ENCODE data around the gene AP1G2. TPM values are rescaled to one million over a fixed set of nuclear protein-coding genes. Genes with fewer than 3 reads are reported as not detected.

Gene AP1G2
- total RNA-seq, 1 experiment from 2014 or later = 160 TPM

DNA sequence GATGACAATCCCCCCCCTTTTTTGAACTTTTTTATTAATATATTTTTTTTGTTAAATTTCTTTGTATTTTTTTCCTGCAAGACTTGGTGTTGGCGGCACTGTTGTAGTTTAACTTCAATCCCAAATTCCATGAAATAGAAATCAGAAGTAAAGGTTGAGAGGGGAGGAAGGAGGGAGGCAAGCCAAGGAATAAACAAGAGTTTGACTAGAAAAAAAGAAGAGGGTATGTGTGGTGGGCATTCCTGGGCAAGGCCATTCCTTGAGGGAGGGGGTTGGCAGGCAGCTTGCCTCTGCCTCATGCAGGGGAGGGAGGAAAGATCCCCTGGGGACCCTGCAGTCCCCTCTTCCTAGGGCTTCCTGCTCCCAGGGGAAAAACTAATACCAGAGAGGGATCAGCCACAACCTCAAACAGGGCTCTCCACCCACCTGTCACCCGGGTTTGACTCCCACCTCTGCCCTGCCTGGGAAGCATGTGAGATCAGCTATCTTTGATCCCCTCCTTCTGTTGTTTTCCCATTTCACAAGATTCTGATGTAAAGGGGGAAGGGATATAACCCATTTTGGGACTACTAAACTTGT lies 519 bp upstream of the AP1G2 start:
- peaks cover 9% of the 10 kb centered on the region; the same call in 1 of the 2 replicates for H3K4me1 ChIP-seq
- TSS peak; percentile 62 for BruUV-seq (replicated peaks)
- CTCF ChIA-PET = interaction anchor here (0.6 kb wide), 1 partner anchor 343 kb away, joined by 3 read pairs; no protein-coding TSS in a partner anchor

DNA sequence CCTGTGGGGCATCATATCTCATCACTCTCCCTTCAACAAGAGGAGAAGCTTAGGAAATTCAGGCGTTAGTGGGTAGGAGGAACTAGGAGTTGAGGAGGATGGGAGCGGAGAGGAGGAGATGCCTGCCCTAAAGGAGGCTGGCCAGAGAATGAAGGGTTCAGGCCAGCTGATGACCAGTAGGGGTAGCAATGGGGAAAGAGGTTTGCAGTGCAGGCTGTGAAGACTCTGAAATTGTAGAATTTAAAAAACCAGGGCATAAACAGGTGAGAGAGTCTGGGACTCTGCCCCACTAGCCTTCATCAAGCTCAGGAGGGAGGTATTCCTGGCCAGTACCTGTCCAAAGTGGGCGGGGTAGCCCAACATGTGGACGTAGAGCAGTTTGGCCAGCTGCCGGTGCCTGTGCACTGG lies 809 bp downstream of the AP1G2 start:
- ChIA-PET POLR2A (interaction anchor here (0.6 kb wide), 1 partner anchor 600 kb away, joined by 3 read pairs; no protein-coding TSS in a partner anchor), CTCF (interaction anchor here (1.0 kb wide), 1 partner anchor 22 kb away, joined by 7 read pairs; no protein-coding TSS in a partner anchor)
- peaks cover 7% of the 10 kb centered on the region for H3K4me1 Mint-ChIP-seq (ENCODE audit: low read depth, unreplicated experiment)
- H3K9me3 ChIP-seq = no peaks in the 10 kb centered on the region
- H3K36me3 ChIP-seq (ENCODE audit: control insufficient read depth, insufficient read depth, low read length) = peaks cover 1% of the 10 kb centered on the region
- TF ChIP-seq, protein P1, sequence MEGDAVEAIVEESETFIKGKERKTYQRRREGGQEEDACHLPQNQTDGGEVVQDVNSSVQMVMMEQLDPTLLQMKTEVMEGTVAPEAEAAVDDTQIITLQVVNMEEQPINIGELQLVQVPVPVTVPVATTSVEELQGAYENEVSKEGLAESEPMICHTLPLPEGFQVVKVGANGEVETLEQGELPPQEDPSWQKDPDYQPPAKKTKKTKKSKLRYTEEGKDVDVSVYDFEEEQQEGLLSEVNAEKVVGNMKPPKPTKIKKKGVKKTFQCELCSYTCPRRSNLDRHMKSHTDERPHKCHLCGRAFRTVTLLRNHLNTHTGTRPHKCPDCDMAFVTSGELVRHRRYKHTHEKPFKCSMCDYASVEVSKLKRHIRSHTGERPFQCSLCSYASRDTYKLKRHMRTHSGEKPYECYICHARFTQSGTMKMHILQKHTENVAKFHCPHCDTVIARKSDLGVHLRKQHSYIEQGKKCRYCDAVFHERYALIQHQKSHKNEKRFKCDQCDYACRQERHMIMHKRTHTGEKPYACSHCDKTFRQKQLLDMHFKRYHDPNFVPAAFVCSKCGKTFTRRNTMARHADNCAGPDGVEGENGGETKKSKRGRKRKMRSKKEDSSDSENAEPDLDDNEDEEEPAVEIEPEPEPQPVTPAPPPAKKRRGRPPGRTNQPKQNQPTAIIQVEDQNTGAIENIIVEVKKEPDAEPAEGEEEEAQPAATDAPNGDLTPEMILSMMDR (IDR thresholded peaks at IDR 0.05; ENCODE audit: insufficient read depth in 1 of 2, low read depth in 1 of 2, low read length in 1 of 2, severe bottlenecking in 1 of 2, unreplicated experiment in 1 of 2) = peak; percentile 4 to 9
- DNase-seq = no peak
- H3K36me3 Mint-ChIP-seq (ENCODE audit: insufficient read depth, unreplicated experiment) = peaks cover 28% of the 10 kb centered on the region
- peak overlapping the region; percentile 94 for H3K4me3 Mint-ChIP-seq (ENCODE audit: unreplicated experiment)
- BruUV-seq (replicated peaks) = no TSS peak
- no peaks in the 10 kb centered on the region for H3K27me3 ChIP-seq (replicated peaks; ENCODE audit: control insufficient read depth, insufficient read depth, low read length)
- H3K27ac Mint-ChIP-seq (ENCODE audit: unreplicated experiment) = peak overlapping the region; percentile 89
- peak overlapping the region; percentile 72 for H3K4me3 ChIP-seq (ENCODE audit: low read depth, low read length)
- intact Hi-C loops (cut with micrococcal nuclease; ENCODE audit: unreplicated experiment) = no loop called here
- no peaks in the 10 kb centered on the region for H3K9me3 Mint-ChIP-seq (ENCODE audit: unreplicated experiment)
- H3K4me1 ChIP-seq = peaks cover 9% of the 10 kb centered on the region; the same call in 1 of the 2 replicates
- no peaks in the 10 kb centered on the region for H3K27me3 Mint-ChIP-seq (ENCODE audit: insufficient read depth, unreplicated experiment)

More for the DNA sequence above, 519 bp upstream of the AP1G2 start:
- intact Hi-C loops (cut with micrococcal nuclease; ENCODE audit: unreplicated experiment) = no loop called here
- no peaks in the 10 kb centered on the region for H3K27me3 ChIP-seq (replicated peaks; ENCODE audit: control insufficient read depth, insufficient read depth, low read length)
- no peaks in the 10 kb centered on the region; the same call in 1 of the 2 replicates for H3K36me3 ChIP-seq (ENCODE audit: control insufficient read depth, insufficient read depth, low read length)
- peak in 1 of 2 experiments; percentile 5 for DNase-seq
- POLR2A ChIA-PET = no interaction called here
- H3K27me3 Mint-ChIP-seq (ENCODE audit: insufficient read depth, unreplicated experiment) = no peaks in the 10 kb centered on the region
- no peaks in the 10 kb centered on the region for H3K9me3 ChIP-seq
- H3K4me1 Mint-ChIP-seq (ENCODE audit: low read depth, unreplicated experiment) = peaks cover 7% of the 10 kb centered on the region
- peaks cover 25% of the 10 kb centered on the region for H3K36me3 Mint-ChIP-seq (ENCODE audit: insufficient read depth, unreplicated experiment)
- TF ChIP-seq, protein P1 (IDR thresholded peaks at IDR 0.05; ENCODE audit: insufficient read depth in 1 of 2, low read depth in 1 of 2, low read length in 1 of 2, severe bottlenecking in 1 of 2, unreplicated experiment in 1 of 2) = no peak
- H3K4me3 ChIP-seq (ENCODE audit: low read depth, low read length) = peak overlapping the region; percentile 72; the same call in 1 of the 2 replicates
- peak overlapping the region; percentile 89 for H3K27ac Mint-ChIP-seq (ENCODE audit: unreplicated experiment)
- peak overlapping the region; percentile 94 for H3K4me3 Mint-ChIP-seq (ENCODE audit: unreplicated experiment)
- H3K9me3 Mint-ChIP-seq (ENCODE audit: unreplicated experiment) = no peaks in the 10 kb centered on the region

DNA sequence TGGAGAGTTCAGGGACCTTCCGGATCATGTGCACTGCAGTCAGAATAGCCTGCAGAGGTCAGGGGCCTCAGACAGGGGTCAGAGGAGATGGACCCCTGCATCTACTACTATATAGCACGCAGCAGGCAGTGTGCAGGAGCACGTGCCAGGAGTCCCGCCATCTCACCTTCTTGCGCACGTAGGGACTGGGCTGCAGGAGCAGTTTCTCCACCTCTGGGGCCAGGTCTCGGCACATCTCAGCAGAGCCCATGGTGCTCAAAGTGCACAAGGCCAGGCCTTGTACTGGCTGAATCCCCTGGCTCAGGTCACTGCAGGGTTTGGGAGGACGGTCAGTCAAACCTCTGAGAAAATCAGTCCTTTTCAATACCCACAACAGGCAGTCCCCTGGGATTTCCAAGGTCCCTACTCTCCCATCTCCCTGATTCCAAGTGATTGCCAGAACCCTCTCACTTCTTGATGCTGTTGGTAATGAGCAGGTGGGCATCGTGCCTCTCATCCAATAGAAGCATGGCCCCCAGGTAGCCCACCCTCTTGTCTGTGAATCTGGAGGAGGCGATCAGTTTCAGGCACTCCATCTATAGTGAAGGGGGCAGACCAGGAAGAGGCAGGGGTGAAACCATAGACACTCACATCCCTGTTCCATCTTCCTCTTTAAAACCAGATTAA lies 1.3 kb downstream of the AP1G2 start:
- ChIA-PET CTCF (no interaction called here), POLR2A (no interaction called here)
- peaks cover 33% of the 10 kb centered on the region for H3K36me3 Mint-ChIP-seq (ENCODE audit: insufficient read depth, unreplicated experiment)
- peak overlapping the region; percentile 94 for H3K4me3 Mint-ChIP-seq (ENCODE audit: unreplicated experiment)
- DNase-seq = no peak
- BruUV-seq (replicated peaks) = no TSS peak
- H3K27me3 Mint-ChIP-seq (ENCODE audit: insufficient read depth, unreplicated experiment) = no peaks in the 10 kb centered on the region
- Histone ChIP-seq H3K4me1 (peaks cover 9% of the 10 kb centered on the region; the same call in 1 of the 2 replicates), H3K4me3 (ENCODE audit: low read depth, low read length) (peak overlapping the region; percentile 72), H3K27me3 (replicated peaks; ENCODE audit: control insufficient read depth, insufficient read depth, low read length) (no peaks in the 10 kb centered on the region), H3K36me3 (ENCODE audit: control insufficient read depth, insufficient read depth, low read length) (peaks cover 3% of the 10 kb centered on the region), H3K9me3 (no peaks in the 10 kb centered on the region)
- H3K9me3 Mint-ChIP-seq (ENCODE audit: unreplicated experiment) = no peaks in the 10 kb centered on the region
- peak overlapping the region; percentile 89 for H3K27ac Mint-ChIP-seq (ENCODE audit: unreplicated experiment)
- peaks cover 7% of the 10 kb centered on the region for H3K4me1 Mint-ChIP-seq (ENCODE audit: low read depth, unreplicated experiment)
- intact Hi-C loops (cut with micrococcal nuclease; ENCODE audit: unreplicated experiment) = no loop called here
- TF ChIP-seq, protein P1 (IDR thresholded peaks at IDR 0.05; ENCODE audit: insufficient read depth in 1 of 2, low read depth in 1 of 2, low read length in 1 of 2, severe bottlenecking in 1 of 2, unreplicated experiment in 1 of 2) = no peak

Measured in Caco-2 (cell line).